NCI-H526 (cell line): ENCODE data around the gene BHLHE40.

Source experiments
- DNase-seq, 2 experiments: peaks; one replicate each; lab custom pipeline; 2025; lab: John Stamatoyannopoulos, UW

BHLHE40 gene

DNA sequence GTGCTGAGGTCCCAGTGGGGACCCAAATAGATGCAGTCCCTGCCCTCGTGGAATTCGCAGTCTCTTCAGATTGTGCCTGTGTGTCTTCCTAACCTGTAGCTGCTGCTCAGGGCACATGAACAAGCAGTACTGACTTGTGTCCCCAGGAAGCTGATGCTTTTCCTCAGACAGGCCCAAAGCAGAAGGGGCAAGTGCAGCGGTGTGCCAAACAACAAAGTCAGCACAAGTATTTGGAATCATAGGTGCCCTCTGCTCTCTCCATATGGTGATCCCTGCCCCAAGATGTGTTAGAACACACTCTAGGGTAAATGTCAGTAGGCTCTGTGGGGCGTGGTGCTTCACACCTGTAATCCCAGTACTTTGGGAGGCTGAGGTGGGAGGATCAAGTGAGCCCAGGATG lies 21.9 kb downstream of the BHLHE40 start:
- no peak for DNase-seq

DNA sequence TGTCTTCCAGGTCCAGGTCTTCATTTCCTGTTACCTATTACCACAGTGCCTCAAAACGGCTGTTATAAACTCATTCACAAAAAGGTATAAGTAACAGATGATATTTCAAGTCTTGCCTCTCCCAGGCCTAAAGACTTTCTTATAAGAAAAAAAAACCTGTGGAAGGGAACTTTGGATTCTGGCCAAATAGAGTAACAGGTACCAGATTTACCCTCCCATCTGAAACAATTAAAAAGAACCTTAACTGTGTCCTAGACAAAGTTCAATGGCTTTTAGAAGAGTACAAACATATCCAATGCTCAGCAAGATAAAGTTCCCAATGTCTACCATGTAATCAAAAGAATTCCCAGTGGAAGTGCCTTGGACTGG lies 22.6 kb downstream of the BHLHE40 start:
- DNase-seq: no peak

DNA sequence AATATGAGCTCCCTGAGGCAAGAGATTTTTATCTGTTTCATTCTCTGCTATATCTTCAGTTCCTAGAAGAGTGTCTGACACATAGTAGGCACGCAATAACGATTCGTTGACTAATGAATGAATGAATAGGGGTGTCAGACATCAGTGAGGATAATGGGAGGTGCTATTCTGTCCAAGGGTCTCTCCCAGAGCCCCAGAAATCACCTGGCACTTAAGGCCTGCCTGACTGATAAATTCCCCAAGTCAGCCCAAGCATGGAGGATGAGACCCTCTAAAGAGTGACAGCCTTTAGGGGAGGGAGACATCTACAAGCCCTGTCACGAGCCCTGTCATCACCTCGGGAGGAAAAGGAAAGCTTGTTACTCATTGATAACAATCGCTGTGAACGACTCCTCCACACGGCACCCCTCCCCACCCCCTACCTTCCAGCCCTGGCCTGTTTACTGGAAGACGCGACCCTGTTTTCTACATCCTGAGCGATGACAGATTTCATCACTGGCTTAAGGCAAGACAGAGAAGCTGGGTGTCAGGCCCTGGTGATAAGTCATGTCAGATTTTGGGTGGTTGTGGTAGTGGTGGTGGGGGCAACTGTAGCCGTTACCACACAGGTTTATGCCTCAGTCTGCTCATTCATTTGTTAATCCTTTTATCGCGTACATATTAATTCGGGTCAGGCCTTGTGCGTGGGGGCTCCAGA lies 23.1 kb downstream of the BHLHE40 start:
- no peak for DNase-seq

DNA sequence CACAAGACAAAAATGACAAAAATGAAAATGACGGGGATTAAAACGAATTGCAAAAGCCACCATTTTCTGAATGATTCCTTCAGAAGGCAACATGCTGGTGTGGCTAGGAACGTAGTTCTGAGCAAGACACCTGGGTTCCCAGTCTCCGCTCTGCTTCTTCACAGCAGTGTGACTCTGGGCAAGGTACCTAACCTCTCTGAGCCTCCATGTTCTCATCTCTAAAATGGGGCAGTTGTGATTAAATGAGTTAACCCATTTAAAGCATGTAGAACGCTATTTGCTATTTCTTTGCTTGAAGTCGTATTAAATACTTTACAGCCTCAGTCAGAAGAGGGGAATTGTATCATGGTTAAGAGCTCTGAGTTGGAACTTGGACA lies 23.6 kb downstream of the BHLHE40 start:
- no peak for DNase-seq

DNA sequence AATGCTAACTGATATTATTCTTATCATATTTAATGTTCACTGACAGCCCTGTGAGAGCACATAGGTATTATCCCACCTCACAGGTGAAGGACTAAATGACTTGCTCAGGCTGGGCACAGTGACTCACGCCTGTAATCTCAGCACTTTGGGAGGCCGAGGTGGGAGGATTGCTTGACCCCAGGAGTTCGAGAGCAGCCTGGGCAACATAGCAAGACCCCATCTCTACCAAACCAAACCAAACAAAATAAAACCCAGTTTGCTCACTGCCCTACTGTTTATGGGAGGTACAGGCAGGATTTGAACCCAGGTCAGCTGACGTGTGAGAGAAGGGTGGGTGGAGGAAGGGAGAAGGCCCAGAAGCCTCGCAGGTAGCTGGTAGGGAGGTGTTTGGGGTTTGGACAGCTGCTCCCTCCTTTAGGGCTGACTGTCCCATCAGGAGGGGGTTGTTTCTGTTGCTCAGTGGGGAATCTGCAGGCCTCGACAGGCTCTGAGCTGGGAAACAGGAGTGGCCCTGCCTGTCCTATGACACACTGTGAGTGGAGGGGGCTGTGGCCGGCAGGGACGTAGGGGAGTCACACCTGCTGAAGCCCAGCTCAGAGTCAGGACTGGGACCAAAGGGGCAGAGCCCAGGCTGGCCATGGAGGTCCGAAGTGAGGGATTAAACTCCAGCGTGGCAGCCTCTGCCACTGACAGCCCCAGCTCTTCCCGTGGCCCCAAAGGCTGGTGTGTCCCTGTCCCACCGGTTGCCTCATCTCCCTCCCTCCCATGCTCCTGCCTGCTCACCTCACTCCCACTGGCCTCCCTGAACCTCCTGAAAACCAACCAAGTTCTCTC lies 25.3 kb downstream of the BHLHE40 start:
- no peak for DNase-seq

DNA sequence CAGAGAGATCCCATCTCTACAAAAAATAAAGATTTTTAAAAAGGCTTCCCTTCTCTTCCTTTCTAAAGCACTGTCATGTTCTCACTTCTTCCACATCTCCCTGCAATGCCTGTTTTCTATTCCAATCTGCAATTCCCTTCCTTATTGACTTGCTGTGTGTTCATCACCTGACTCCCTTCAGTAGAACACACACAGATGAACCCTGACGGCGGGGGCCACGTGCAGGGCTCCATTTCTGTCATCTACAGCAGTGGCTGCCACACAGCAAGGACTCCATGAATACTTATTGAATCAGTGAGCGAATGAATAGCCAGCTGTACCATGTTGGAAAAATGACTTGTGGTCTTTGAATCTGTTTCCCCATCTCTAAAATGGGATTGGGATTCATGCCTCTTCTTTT lies 26.1 kb downstream of the BHLHE40 start:
- no peak for DNase-seq

DNA sequence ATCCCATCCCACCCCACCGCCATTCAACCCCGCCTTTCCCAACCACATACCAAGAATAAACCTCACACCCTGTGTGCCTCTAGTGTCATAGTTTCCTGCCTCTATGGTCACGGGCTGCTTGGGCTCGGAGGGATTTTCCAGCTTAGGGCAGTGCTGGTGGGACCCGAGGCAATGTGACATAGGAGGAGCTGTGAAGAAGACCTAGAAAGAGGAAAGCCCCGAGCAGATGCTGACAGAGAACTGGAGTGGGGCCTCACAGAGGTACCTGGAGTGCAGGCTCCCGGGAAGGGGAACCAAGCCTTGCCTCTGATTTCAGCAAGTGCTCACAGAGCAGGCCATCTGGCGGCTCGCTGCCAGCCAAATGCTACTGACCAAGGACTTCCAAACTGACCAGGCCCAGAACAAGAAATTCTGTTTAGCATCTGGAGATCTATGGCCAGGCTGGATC lies 27.5 kb downstream of the BHLHE40 start:
- no peak for DNase-seq

DNA sequence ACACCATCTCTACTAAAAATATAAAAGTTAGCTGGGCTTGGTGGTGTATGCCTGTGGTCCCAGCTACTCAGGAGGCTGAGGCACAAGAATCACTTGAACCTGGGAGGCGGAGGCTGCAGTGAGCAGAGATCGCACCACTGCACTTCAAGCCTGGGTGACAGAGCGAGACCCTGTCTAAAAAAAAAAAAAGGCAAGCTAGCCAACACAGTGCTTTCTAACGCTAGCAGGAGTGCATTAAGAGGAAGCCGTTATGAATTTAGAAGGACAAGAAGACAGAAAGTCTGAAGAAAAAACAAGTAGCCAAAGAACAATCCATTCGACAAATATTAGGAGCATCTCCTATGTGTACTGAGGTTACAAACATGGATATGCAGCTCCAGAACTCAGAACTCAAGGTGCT lies 28.6 kb downstream of the BHLHE40 start:
- DNase-seq: no peak

DNA sequence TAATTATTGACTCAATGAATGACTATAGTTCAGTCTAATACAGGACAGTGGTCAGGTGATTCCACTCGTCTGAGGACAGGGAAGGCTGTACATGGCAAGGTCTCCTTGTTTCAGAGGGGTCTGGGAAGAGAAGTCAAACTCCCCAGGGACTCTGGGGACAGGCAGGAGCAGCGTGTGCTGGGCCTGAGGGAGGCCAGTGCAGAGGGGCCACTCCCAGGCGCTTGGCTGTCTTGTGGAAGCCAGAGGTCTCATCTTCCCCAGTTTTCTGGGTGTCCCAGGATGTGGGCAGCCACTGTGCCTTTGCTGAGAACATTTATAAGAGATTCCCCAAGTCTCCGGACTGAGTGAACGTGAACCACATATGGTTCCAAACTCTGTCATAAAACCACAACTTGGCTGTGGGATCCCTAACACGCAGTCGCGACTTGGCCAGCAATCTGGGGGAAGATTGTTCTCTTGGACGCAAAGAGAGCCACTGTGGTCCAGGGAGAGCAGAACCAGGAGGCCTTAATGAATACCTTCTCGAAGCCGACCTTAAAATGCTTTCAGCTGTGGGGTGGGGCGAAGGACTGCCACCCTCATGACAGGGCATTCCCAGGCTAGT lies 30.4 kb downstream of the BHLHE40 start:
- DNase-seq: no peak

DNA sequence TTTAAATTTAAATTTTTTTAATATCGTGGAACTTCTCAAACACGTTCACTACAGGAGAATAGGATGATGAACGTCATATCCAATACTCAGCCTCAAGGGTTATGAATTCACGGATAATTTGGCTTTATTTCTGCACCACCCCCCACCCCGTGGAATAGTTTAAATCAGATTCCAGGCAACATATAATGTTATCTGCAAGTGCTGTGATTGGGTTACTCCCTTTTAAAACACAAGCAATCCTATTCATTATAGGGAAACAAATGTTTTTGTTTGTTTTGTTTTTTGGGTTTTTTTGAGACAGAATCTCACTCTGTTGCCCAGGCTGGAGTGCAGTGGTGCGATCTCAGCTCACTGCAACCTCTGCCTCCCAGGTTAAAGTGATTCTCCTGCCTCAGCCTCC lies 30.9 kb downstream of the BHLHE40 start:
- no peak for DNase-seq

DNA sequence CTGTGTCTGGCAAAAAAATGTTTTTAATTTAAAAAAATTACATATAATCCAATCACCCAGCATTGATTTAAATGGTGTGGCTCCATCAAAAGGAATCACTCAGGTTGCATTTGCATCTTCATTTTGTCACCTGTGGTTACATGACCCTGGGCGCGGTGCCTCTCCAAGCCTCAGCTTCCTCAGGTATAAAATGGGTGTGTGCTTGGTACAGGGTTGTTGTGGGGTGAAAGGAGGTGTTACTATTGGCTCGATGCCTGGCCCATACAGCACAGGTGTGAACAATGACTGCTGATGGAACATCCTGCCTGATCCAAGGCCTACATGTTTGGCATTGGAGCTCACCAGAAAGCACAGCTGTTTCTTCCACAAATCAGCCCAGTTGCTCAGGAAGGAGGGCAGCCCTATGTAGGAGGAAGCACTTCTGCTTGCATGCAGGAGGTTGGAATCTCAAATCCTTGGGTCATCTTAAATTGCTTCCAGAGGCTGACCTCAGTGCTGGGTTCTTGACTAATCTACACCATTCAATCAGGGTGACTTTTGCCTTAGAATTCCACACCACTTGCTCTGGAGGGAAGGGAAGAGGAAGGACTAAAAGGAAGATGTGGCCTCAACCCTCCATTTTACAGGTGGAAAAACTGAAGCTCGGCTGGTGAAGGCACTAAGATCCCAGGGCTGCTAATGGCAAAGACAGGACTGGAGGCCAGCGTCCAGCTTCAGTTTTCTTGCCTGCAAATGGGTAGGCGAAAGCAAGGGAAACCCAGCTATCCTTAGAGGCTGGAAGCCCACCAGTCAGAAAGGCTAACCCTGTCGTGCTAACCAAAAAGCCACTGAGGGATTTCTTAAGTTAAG lies 31.7 kb downstream of the BHLHE40 start:
- DNase-seq: no peak

DNA sequence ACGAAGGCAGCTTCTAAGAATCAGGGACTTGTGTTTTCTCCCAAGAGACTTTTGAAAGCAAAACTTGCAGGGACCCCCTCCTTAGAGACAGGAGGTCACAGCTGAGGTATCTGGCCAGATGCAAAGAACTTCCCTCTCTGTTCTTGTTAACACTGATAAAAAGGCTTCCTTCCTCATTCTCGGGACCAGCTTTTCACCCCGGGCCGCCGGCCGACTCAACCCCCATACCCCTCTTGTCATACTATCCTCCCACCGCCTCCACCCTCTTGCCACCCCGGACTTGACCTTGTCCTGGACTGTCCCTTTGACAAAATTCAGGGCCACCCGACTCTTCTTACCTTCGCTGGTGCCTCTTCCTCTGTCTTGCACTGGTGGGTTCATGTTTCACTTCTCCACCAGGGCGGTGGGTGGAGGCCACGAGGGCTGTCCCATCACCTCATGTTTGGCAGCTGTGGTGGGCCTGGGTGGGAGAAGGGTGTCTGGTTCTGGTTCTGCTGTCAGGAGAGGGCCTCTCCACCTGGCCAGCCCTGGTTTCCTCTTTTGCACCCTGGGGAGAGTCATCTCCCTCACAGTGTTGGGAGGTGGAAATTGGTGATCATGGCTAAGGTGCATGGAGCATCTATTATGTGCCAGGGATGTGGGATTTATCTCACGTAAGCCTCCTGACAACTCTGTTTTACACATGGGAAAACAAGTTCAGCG lies 32.5 kb downstream of the BHLHE40 start:
- DNase-seq: no peak

DNA sequence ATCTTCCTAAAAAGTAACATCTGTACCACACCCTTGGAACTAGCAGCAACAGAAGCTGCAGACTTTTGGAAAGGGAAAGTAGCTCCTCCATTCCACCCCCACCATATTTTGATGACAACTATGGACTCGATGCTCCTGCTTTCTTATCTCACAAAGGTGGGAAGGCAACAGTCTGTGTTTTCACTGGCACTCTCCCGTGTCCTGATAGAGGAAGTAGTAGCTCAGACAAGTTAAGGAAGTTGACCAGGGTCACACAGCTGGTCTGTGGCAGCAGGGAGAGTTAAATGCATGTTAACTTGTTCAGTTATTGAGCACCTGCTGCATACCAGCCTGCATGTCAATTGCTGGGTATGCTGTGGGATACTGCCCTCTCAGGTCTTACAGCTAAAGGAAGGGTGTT lies 33.1 kb downstream of the BHLHE40 start:
- no peak for DNase-seq

DNA sequence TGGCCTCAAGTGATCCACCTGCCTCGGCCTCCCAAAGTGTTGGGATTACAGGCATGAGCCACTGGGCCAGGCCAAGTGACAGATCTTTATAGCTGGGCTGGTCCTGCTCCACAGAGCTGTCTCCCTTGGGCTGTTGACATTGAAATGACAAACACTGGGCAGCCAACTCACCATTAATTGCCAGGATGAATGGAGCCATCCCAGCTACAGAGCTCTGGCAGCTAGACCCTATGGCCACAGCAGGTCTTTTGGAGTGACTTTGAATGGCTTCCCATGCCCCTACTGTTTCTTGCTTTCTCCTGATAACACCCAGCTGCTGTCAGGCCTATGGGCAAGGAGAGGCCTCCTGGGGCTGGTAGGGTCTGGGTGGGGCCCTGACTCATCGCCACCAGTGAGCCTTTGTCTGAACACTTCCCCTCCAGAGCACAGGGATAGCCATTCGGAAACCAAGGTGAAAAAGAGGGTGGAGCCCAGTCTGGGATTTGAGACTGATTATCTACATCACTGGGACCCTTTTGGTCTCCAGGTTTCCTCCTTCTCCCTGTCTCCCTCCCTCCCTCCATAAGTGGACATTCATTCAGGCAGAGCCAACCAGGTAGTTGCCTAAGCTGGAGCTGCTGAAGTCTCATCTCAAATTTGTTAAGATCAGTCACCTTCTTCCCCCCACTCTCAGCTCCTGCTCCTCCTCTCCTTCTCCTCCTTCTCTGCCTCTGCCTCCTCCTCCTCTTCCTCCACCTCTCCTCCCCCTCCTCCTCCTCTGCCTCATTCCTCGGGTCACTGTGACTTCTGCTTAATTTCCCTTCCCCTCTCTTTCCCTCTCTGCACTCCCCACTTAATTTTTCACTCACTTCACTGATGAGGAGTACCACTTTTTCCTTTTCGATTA lies 34.0 kb downstream of the BHLHE40 start:
- DNase-seq: no peak

DNA sequence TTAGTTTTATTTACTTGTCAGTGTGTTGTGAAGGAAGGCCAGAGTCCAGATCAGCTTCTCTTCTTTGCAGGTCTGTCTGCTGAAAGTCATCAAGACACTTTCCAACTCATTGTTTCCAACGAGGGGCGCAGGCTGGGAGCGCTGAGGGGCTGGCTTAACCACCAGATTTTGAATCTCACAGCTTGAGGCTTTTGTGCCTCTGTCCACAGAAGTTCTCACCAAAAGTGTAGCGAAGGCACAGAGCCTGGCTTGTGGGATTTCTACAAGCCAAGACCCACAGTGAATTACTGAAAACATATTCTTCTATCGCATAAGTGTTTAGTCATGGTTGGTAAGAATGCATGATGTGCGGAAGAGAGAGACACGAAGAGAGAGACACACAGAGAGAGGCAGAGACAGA lies 35.2 kb downstream of the BHLHE40 start:
- no peak for DNase-seq

DNA sequence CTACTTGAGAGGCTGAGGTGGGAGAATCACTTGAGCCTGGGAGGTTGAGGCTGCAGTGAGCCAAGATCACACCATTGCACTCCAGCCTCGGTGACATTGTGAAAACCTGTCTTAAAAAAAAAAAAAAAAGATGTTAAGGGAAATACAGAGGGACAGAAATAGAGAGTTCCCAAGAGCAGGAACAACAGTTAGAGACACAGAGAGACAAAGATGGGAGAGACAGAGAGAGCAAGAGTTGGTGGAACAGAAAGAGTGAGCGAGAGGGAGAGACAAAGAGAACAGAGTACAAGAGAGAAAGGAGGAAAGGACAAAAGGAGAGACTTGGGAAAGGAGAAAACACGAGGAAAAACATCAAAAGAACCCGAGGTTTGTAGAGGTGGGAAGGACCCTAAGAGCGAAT lies 35.8 kb downstream of the BHLHE40 start:
- DNase-seq: no peak

DNA sequence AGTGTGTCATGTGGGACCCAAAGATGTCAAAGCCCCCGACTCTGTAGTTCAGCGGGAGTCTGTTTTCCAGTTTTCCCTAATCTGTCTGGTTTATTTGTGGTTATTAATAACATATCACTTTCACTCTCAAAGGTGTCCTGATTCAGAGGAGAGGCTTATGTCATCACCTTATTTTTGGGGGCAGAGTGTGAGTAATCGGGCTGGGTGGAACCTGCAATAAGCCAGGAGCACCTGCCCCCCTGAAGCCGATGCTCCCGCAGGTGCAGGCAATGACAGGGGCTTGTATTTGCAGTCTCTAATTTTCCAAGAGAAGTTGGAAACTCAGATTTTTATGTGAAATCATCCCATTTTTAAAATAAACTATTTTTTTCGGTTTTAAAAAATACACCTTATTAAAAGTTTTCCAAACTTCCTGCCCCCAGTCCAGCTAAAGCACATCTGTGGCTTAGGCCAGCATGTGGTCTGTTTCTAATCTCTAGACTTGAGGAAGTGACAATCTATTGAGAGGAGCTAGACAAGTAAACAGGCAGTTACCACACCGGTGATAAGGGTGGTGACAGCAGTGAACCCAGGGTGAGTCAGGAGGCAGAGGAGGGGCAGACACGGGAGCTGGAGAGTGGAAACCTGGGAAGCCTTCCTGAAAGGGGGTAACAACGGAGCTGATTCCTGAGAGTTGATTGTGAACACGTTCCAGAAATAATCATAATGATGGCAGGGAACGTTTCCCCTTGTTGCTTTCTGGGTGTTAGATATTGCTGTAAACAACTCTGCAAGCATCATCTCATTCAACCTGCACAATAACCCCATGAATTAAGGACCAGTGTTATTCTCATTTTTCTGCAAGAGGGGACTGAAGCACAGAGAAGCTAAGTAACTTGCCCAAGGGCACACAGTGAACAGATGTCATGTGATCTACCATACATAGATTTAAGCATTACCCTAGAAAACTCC lies 37.2 kb downstream of the BHLHE40 start:
- no peak for DNase-seq

DNA sequence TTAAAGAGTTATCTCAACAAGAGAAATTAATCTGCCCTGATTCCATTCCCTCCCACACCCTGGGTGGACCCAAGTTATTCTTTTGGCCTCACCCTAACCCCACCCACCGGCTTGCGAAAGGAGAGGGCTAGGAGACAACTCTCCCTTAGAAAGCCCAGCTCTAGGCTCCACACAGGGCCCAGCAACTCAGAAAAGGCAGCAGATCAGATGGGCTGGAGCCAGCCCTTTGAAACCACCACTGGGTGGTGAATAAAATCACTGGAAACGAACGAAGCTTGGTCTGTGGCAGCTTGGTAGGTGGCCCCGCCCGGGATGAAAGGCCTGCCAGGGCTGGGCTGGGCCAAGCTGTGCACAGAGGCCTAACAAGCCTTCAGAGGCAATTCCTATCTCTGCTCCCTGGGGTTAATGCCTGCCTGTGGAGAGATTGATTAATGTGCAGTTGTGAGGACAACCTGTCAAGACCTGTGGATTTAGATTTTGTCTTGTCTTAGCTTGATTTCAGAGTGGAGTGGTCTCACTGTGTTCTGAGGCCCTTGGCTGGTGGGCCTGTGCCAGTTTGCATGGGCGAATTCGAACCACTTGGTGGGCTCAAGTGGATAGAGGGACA lies 38.8 kb downstream of the BHLHE40 start:
- DNase-seq: no peak
